ENCODE data around the gene SPPL2A.
"Not testable (repeated sequence)": the region's sequence is repeated elsewhere in the genome, so short reads cannot be mapped to it uniquely, and the experiment has no call there.

Gene SPPL2A

GRCh38 chr15:50765195-50765967 lies at the start of gene SPPL2A:
Gene SPPL2A (minus strand): TSS chr15:50765706. CDS start chr15:50765533, 173 bp downstream.
- peak; percentile 93 for DNase-seq

- DNase-seq, result no peak
These were observed 49.1 kb upstream of the SPPL2A start for GRCh38 chr15:50814634-50815033.

GRCh38 chr15:50813865-50814264 lies 48.4 kb upstream of the SPPL2A start:
- DNase-seq, result no peak

GRCh38 chr15:50813089-50813488 lies 47.6 kb upstream of the SPPL2A start:
- DNase-seq, result no peak

GRCh38 chr15:50812181-50812506 lies 46.6 kb upstream of the SPPL2A start:
- not testable (repeated sequence) for DNase-seq

GRCh38 chr15:50811461-50812180 lies 46.1 kb upstream of the SPPL2A start:
- DNase-seq, result not testable (repeated sequence)

GRCh38 chr15:50810128-50810527 lies 44.6 kb upstream of the SPPL2A start:
- DNase-seq, result no peak

- no peak for DNase-seq
These were observed 43.2 kb upstream of the SPPL2A start for GRCh38 chr15:50808728-50809127.

- no peak for DNase-seq
These were observed 38.1 kb upstream of the SPPL2A start for GRCh38 chr15:50803479-50804180.

GRCh38 chr15:50800715-50801114 lies 35.2 kb upstream of the SPPL2A start:
- no peak for DNase-seq

- no peak for DNase-seq
These were observed 33.2 kb upstream of the SPPL2A start for GRCh38 chr15:50798684-50799083.

GRCh38 chr15:50797926-50798325 lies 32.4 kb upstream of the SPPL2A start:
- DNase-seq, result no peak

- no peak for DNase-seq
These were observed 26.0 kb upstream of the SPPL2A start for GRCh38 chr15:50791486-50791885.

GRCh38 chr15:50790778-50791453 lies 25.4 kb upstream of the SPPL2A start:
- DNase-seq, result no peak

- DNase-seq, result no peak
These were observed 21.4 kb upstream of the SPPL2A start for GRCh38 chr15:50786871-50787270.

GRCh38 chr15:50786438-50786837 lies 20.9 kb upstream of the SPPL2A start:
- no peak for DNase-seq

- no peak for DNase-seq
These were observed 18.4 kb upstream of the SPPL2A start for GRCh38 chr15:50783895-50784294.

GRCh38 chr15:50783411-50783810 lies 17.9 kb upstream of the SPPL2A start:
- no peak for DNase-seq

GRCh38 chr15:50778086-50778485 lies 12.6 kb upstream of the SPPL2A start:
- DNase-seq, result no peak

GRCh38 chr15:50777042-50777441 lies 11.5 kb upstream of the SPPL2A start:
- no peak for DNase-seq

GRCh38 chr15:50774450-50774849 lies 8.9 kb upstream of the SPPL2A start:
- DNase-seq, result no peak

- no peak for DNase-seq
These were observed 7.9 kb upstream of the SPPL2A start for GRCh38 chr15:50773389-50773788.

GRCh38 chr15:50767332-50767861 lies 1.9 kb upstream of the SPPL2A start:
- no peak for DNase-seq
